ENCODE measurements around the gene BLCAP. TPM values are rescaled to one million over a fixed set of nuclear protein-coding genes. Genes with fewer than 3 reads are reported as not detected.

The BLCAP gene
- total RNA-seq, 1 experiment from 2014 or later, result 191 TPM

Other genes starting within 250 kb of the BLCAP start
- 28.9 and 32.4 TPM in 2 replicates for gene MANBAL, start 238.2 kb downstream of the BLCAP start, total RNA-seq (2014; rRNA removed; shearing (Covaris generic))
- gene SRC, start 181.7 kb downstream of the BLCAP start, total RNA-seq (2014; rRNA removed; shearing (Covaris generic)), result 14.9 and 15.4 TPM in 2 replicates
- not detected in 2 replicates for gene NNAT, start 6.6 kb downstream of the BLCAP start, total RNA-seq (2014; rRNA removed; shearing (Covaris generic))
- gene CTNNBL1, start 166.2 kb upstream of the BLCAP start, total RNA-seq (2014; rRNA removed; shearing (Covaris generic)), result 85.2 and 89.5 TPM in 2 replicates

Data from SJCRH30 (cell line).